Activated CD4-positive, alpha-beta T cell treated with anti-CD3 and anti-CD28 coated beads, Interleukin-2, amount 10 ng/mL, durations not matched to agents 7 days and 5 days (primary cell): ENCODE results near the gene ARMH2. TPM values are rescaled to one million over a fixed set of nuclear protein-coding genes. Genes with fewer than 3 reads are reported as not detected.
"Not testable (repeated sequence)": the region's sequence is repeated elsewhere in the genome, so short reads cannot be mapped to it uniquely, and the experiment has no call there.

Source experiments
- CTCF ChIA-PET: fragments of 350-600 bp; sonication (Branson Sonifier 250); formaldehyde crosslinking; loops from one replicate; lab custom pipeline; 2021; ENCODE audit warnings: antibody characterized with exemption; lab: Charles Lee
- POLR2A ChIA-PET: fragments of 350-600 bp; sonication (Branson Sonifier 250); formaldehyde crosslinking; loops from one replicate; lab custom pipeline; 2021; ENCODE audit warnings: antibody characterized with exemption; lab: Charles Lee
- DNase-seq: peaks from one replicate; pipeline ENCODE4 v3.0.0-alpha.2; 2020
- H3K27ac Mint-ChIP-seq: one replicate; pipeline ENCODE4 v1.8.0; 2021; ENCODE audit warnings: mild to moderate bottlenecking, moderate library complexity, mixed read lengths
- H3K27me3 Mint-ChIP-seq: one replicate; pipeline ENCODE4 v1.8.0; 2021; ENCODE audit warnings: mixed read lengths
- H3K36me3 Mint-ChIP-seq: one replicate; pipeline ENCODE4 v1.8.0; 2021; ENCODE audit warnings: low read depth, mixed read lengths
- H3K4me1 Mint-ChIP-seq: one replicate; pipeline ENCODE4 v1.8.0; 2021; ENCODE audit warnings: mixed read lengths
- H3K4me3 Mint-ChIP-seq: one replicate; pipeline ENCODE4 v1.8.0; 2021; ENCODE audit warnings: mild to moderate bottlenecking, moderate library complexity, mixed read lengths
- H3K9me3 Mint-ChIP-seq: one replicate; pipeline ENCODE4 v1.8.0; 2021; ENCODE audit warnings: mixed read lengths
- total RNA-seq, 2 experiments: library from RNA; stranded (reverse); gene quantifications; one replicate each; pipeline ENCODE4 v1.2.3, GENCODE V29; 2021

Gene ARMH2
- total RNA-seq, 2 experiments from 2014 or later, result 1.8 to 2.3 TPM

- no peaks in the 10 kb centered on the region for H3K27me3 Mint-ChIP-seq
- no peaks in the 10 kb centered on the region for H3K9me3 Mint-ChIP-seq
- H3K4me3 Mint-ChIP-seq, result peak overlapping the region; percentile 99
- peak overlapping the region; percentile 99 for H3K27ac Mint-ChIP-seq
- ChIA-PET POLR2A (no interaction called here), CTCF (interaction anchor here (1.0 to 2.2 kb wide), 4 partner anchors 9 to 54 kb away, joined by 3 to 6 read pairs (median 5); no protein-coding TSS in a partner anchor)
- peaks cover 35% of the 10 kb centered on the region for H3K36me3 Mint-ChIP-seq
- DNase-seq, result peak; percentile 22
- H3K4me1 Mint-ChIP-seq, result peaks cover 37% of the 10 kb centered on the region
These were observed 23.1 kb downstream of the ARMH2 start for GRCh38 chr6:24775520-24776058.

GRCh38 chr6:24774696-24775519, 23.8 kb downstream of the ARMH2 start, which contains the start of gene GMNN:
Gene GMNN (plus strand): TSS chr6:24774937. CDS start chr6:24777247, 2,310 bp downstream.
- Mint-ChIP-seq H3K27me3 (no peaks in the 10 kb centered on the region), H3K9me3 (no peaks in the 10 kb centered on the region), H3K4me3 (peak within 1 kb of the TSS; percentile 99), H3K36me3 (peaks cover 29% of the 10 kb centered on the region), H3K4me1 (peaks cover 32% of the 10 kb centered on the region), H3K27ac (peak within 1 kb of the TSS; percentile 99)
- peak; percentile 98 for DNase-seq
- ChIA-PET POLR2A (interaction anchor here (0.7 kb wide), 1 partner anchor 53 kb away, joined by 3 read pairs; no protein-coding TSS in a partner anchor), CTCF (interaction anchor here (0.6 to 2.2 kb wide), 7 partner anchors 8 to 339 kb away, joined by 3 to 6 read pairs (median 3); no protein-coding TSS in a partner anchor)

GRCh38 chr6:24768361-24768760, 30.4 kb downstream of the ARMH2 start:
- H3K36me3 Mint-ChIP-seq, result no peaks in the 10 kb centered on the region
- CTCF ChIA-PET, result no interaction called here
- DNase-seq, result no peak

GRCh38 chr6:24766680-24767462, 31.8 kb downstream of the ARMH2 start:
- POLR2A ChIA-PET, result no interaction called here
- Mint-ChIP-seq H3K27me3 (no peaks in the 10 kb centered on the region), H3K9me3 (no peaks in the 10 kb centered on the region), H3K27ac (no peak overlapping the region), H3K4me3 (no peak overlapping the region), H3K4me1 (peaks cover 4% of the 10 kb centered on the region), H3K36me3 (no peaks in the 10 kb centered on the region)
- CTCF ChIA-PET, result interaction anchor here (1.1 to 1.4 kb wide), 2 partner anchors 9 to 186 kb away, joined by 4 to 6 read pairs; no protein-coding TSS in a partner anchor
- no peak for DNase-seq

More at GRCh38 chr6:24768361-24768760, 30.4 kb downstream of the ARMH2 start:
- Mint-ChIP-seq H3K4me1 (peaks cover 3% of the 10 kb centered on the region), H3K27me3 (no peaks in the 10 kb centered on the region), H3K27ac (no peak overlapping the region), H3K4me3 (no peak overlapping the region), H3K9me3 (no peaks in the 10 kb centered on the region)
- POLR2A ChIA-PET, result interaction anchor here (0.7 kb wide), 1 partner anchor 26 kb away, joined by 3 read pairs; no protein-coding TSS in a partner anchor

GRCh38 chr6:24765968-24766367, 32.7 kb downstream of the ARMH2 start:
- H3K27me3 Mint-ChIP-seq, H3K36me3 Mint-ChIP-seq, H3K4me3 Mint-ChIP-seq, POLR2A ChIA-PET, H3K4me1 Mint-ChIP-seq, H3K9me3 Mint-ChIP-seq, H3K27ac Mint-ChIP-seq, DNase-seq: not testable (repeated sequence)
- CTCF ChIA-PET, result interaction anchor here (0.6 to 1.1 kb wide), 2 partner anchors 61 to 185 kb away, joined by 3 to 4 read pairs; no protein-coding TSS in a partner anchor

- H3K27me3 Mint-ChIP-seq, H3K27ac Mint-ChIP-seq, H3K36me3 Mint-ChIP-seq, H3K9me3 Mint-ChIP-seq, H3K4me3 Mint-ChIP-seq, H3K4me1 Mint-ChIP-seq, POLR2A ChIA-PET, DNase-seq: not testable (repeated sequence)
- CTCF ChIA-PET, result interaction anchor here (1.1 kb wide), 1 partner anchor 184 kb away, joined by 4 read pairs; no protein-coding TSS in a partner anchor
These were observed 33.6 kb downstream of the ARMH2 start for GRCh38 chr6:24764833-24765828.

- Mint-ChIP-seq H3K4me1 (peaks cover 8% of the 10 kb centered on the region), H3K4me3 (no peak overlapping the region), H3K9me3 (no peaks in the 10 kb centered on the region), H3K36me3 (no peaks in the 10 kb centered on the region), H3K27me3 (no peaks in the 10 kb centered on the region), H3K27ac (no peak overlapping the region)
- DNase-seq, result no peak
- POLR2A ChIA-PET, result no interaction called here
- CTCF ChIA-PET, result no interaction called here
These were observed 35.1 kb downstream of the ARMH2 start for GRCh38 chr6:24763578-24763977.

GRCh38 chr6:24761851-24762250, 36.9 kb downstream of the ARMH2 start:
- CTCF ChIA-PET, result interaction anchor here (0.7 kb wide), 1 partner anchor 43 kb away, joined by 3 read pairs; no protein-coding TSS in a partner anchor
- no peaks in the 10 kb centered on the region for H3K36me3 Mint-ChIP-seq
- H3K27ac Mint-ChIP-seq, result no peak overlapping the region
- no peak overlapping the region for H3K4me3 Mint-ChIP-seq
- H3K27me3 Mint-ChIP-seq, result no peaks in the 10 kb centered on the region
- POLR2A ChIA-PET, result interaction anchor here (0.5 kb wide), 1 partner anchor 317 kb away, joined by 4 read pairs; no protein-coding TSS in a partner anchor
- H3K9me3 Mint-ChIP-seq, result no peaks in the 10 kb centered on the region
- peaks cover 10% of the 10 kb centered on the region for H3K4me1 Mint-ChIP-seq
- DNase-seq, result no peak

GRCh38 chr6:24761193-24761835, 37.4 kb downstream of the ARMH2 start:
- peaks cover 2% of the 10 kb centered on the region for H3K9me3 Mint-ChIP-seq
- H3K4me3 Mint-ChIP-seq, result no peak overlapping the region
- H3K27me3 Mint-ChIP-seq, result no peaks in the 10 kb centered on the region
- POLR2A ChIA-PET, result interaction anchor here (0.6 kb wide), 1 partner anchor 8 kb away, joined by 3 read pairs; no protein-coding TSS in a partner anchor
- no peak overlapping the region for H3K27ac Mint-ChIP-seq
- CTCF ChIA-PET, result interaction anchor here (0.6 to 0.9 kb wide), 3 partner anchors 43 to 88 kb away, joined by 3 to 5 read pairs (median 3); no protein-coding TSS in a partner anchor
- H3K4me1 Mint-ChIP-seq, result peaks cover 8% of the 10 kb centered on the region
- DNase-seq, result no peak
- no peaks in the 10 kb centered on the region for H3K36me3 Mint-ChIP-seq

- POLR2A ChIA-PET, result no interaction called here
- Mint-ChIP-seq H3K4me1 (peaks cover 8% of the 10 kb centered on the region), H3K27me3 (no peaks in the 10 kb centered on the region), H3K4me3 (no peak overlapping the region), H3K9me3 (peaks cover 2% of the 10 kb centered on the region), H3K27ac (no peak overlapping the region), H3K36me3 (no peaks in the 10 kb centered on the region)
- CTCF ChIA-PET, result interaction anchor here (0.9 to 1.2 kb wide), 4 partner anchors 15 to 42 kb away, joined by 3 to 5 read pairs (median 4); no protein-coding TSS in a partner anchor
- DNase-seq, result no peak
These were observed 38.5 kb downstream of the ARMH2 start for GRCh38 chr6:24760210-24760609.

GRCh38 chr6:24759718-24760117, 39.0 kb downstream of the ARMH2 start:
- peaks cover 8% of the 10 kb centered on the region for H3K4me1 Mint-ChIP-seq
- no peak overlapping the region for H3K4me3 Mint-ChIP-seq
- H3K9me3 Mint-ChIP-seq, result peaks cover 3% of the 10 kb centered on the region
- H3K27me3 Mint-ChIP-seq, result no peaks in the 10 kb centered on the region
- no peak for DNase-seq
- ChIA-PET POLR2A (no interaction called here), CTCF (interaction anchor here (0.7 to 1.2 kb wide), 6 partner anchors 14 to 178 kb away, joined by 3 to 4 read pairs (median 4); no protein-coding TSS in a partner anchor)
- no peaks in the 10 kb centered on the region for H3K36me3 Mint-ChIP-seq
- no peak overlapping the region for H3K27ac Mint-ChIP-seq
